Measurements from ENCODE around the gene PRDM2. TPM values are rescaled to one million over a fixed set of nuclear protein-coding genes. Genes with fewer than 3 reads are reported as not detected.

The PRDM2 gene
- total RNA-seq, 1 donor from 2014 or later: 88.3 TPM

- no peak overlapping the region for H3K27ac Mint-ChIP-seq (ENCODE audit: unreplicated experiment)
These were observed 83.6 kb downstream of the PRDM2 start for GRCh38 chr1:13783551-13783950.

GRCh38 chr1:13784971-13785370, 85.0 kb downstream of the PRDM2 start:
- Mint-ChIP-seq H3K4me1 (ENCODE audit: low read depth, unreplicated experiment) (peaks cover 21% of the 10 kb centered on the region), H3K36me3 (ENCODE audit: unreplicated experiment) (no peaks in the 10 kb centered on the region), H3K9me3 (ENCODE audit: unreplicated experiment) (peaks cover 6% of the 10 kb centered on the region), H3K27me3 (ENCODE audit: unreplicated experiment) (peaks cover 2% of the 10 kb centered on the region), H3K4me3 (ENCODE audit: unreplicated experiment) (no peak overlapping the region), H3K27ac (ENCODE audit: unreplicated experiment) (no peak overlapping the region)
- DNase-seq: no peak
- TF ChIP-seq, protein P1, sequence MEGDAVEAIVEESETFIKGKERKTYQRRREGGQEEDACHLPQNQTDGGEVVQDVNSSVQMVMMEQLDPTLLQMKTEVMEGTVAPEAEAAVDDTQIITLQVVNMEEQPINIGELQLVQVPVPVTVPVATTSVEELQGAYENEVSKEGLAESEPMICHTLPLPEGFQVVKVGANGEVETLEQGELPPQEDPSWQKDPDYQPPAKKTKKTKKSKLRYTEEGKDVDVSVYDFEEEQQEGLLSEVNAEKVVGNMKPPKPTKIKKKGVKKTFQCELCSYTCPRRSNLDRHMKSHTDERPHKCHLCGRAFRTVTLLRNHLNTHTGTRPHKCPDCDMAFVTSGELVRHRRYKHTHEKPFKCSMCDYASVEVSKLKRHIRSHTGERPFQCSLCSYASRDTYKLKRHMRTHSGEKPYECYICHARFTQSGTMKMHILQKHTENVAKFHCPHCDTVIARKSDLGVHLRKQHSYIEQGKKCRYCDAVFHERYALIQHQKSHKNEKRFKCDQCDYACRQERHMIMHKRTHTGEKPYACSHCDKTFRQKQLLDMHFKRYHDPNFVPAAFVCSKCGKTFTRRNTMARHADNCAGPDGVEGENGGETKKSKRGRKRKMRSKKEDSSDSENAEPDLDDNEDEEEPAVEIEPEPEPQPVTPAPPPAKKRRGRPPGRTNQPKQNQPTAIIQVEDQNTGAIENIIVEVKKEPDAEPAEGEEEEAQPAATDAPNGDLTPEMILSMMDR (IDR thresholded peaks at IDR 0.05; ENCODE audit: partially characterized antibody, unreplicated experiment): no peak

More at GRCh38 chr1:13783551-13783950, 83.6 kb downstream of the PRDM2 start:
- no peaks in the 10 kb centered on the region for H3K36me3 Mint-ChIP-seq (ENCODE audit: unreplicated experiment)
- peaks cover 2% of the 10 kb centered on the region for H3K27me3 Mint-ChIP-seq (ENCODE audit: unreplicated experiment)
- peaks cover 10% of the 10 kb centered on the region for H3K4me1 Mint-ChIP-seq (ENCODE audit: low read depth, unreplicated experiment)
- TF ChIP-seq, protein P1 (IDR thresholded peaks at IDR 0.05; ENCODE audit: partially characterized antibody, unreplicated experiment): no peak
- DNase-seq: no peak
- H3K4me3 Mint-ChIP-seq (ENCODE audit: unreplicated experiment): no peak overlapping the region
- H3K9me3 Mint-ChIP-seq (ENCODE audit: unreplicated experiment): peaks cover 6% of the 10 kb centered on the region

- peaks cover 2% of the 10 kb centered on the region for H3K27me3 Mint-ChIP-seq (ENCODE audit: unreplicated experiment)
- H3K9me3 Mint-ChIP-seq (ENCODE audit: unreplicated experiment): peaks cover 6% of the 10 kb centered on the region
- TF ChIP-seq, protein P1 (IDR thresholded peaks at IDR 0.05; ENCODE audit: partially characterized antibody, unreplicated experiment): no peak
- no peak for DNase-seq
- H3K36me3 Mint-ChIP-seq (ENCODE audit: unreplicated experiment): no peaks in the 10 kb centered on the region
- H3K4me3 Mint-ChIP-seq (ENCODE audit: unreplicated experiment): no peak overlapping the region
- H3K27ac Mint-ChIP-seq (ENCODE audit: unreplicated experiment): no peak overlapping the region
- peaks cover 29% of the 10 kb centered on the region for H3K4me1 Mint-ChIP-seq (ENCODE audit: low read depth, unreplicated experiment)
These were observed 86.6 kb downstream of the PRDM2 start for GRCh38 chr1:13786541-13786940.

DNA sequence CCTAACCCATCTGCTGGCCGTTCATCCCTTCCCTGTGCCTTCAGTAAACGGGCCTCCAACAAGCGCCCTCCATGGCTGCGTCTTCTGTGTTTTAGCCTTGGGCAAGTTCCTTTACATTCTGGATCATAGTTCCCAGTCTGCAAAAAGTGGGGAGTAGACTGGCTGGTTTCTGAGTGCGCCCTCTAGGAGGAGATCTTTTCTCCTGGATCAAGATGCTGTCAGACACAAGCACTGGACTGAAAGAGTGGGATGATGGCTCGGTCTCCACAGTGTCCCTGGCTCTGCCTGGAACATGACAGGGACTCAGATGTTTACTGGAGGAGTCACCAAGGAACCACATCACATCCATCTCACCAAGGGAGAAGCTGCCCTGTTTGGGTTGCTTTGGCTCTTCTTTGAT, 88.8 kb downstream of the PRDM2 start:
- H3K4me1 Mint-ChIP-seq (ENCODE audit: low read depth, unreplicated experiment): peaks cover 26% of the 10 kb centered on the region
- DNase-seq: no peak
- H3K27me3 Mint-ChIP-seq (ENCODE audit: unreplicated experiment): peaks cover 2% of the 10 kb centered on the region
- TF ChIP-seq, protein P1 (IDR thresholded peaks at IDR 0.05; ENCODE audit: partially characterized antibody, unreplicated experiment): no peak
- no peak overlapping the region for H3K27ac Mint-ChIP-seq (ENCODE audit: unreplicated experiment)
- no peak overlapping the region for H3K4me3 Mint-ChIP-seq (ENCODE audit: unreplicated experiment)
- no peaks in the 10 kb centered on the region for H3K36me3 Mint-ChIP-seq (ENCODE audit: unreplicated experiment)
- peaks cover 8% of the 10 kb centered on the region for H3K9me3 Mint-ChIP-seq (ENCODE audit: unreplicated experiment)

DNA sequence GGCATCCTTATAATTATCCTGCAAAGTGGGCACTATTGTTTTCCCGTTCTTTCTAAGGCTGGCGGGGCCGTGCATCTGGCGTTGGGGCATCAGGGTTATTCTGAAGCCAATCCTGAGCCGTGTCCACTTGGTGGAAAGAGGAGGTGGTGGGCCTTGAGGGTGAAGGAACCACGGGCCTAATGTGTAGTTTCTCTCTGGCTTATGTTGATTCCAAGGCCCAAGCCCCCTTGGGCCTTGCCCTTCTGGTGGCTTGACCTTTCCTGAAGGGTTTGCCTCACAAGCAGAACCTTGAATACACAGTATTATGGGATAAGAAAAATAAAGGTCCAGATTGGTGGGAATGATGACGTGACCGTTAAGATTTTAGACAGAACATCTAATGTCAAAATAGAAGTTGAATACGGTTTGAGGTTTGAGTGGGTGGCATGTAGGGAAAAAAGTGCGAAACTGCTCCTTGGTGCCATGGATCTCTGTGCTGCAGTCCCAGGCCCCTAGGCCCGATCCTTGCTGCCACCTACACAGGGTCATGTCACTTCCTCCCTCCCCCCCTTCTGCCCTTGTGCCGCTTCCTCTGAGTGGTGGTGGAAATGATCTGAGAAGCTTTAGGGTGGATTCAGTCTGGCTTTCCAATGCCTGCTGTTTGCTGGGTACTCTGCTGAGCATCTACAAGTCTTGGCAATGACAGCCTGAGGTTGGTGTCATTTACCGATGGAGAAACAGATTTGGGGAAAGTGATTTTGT, 90.5 kb downstream of the PRDM2 start:
- peaks cover 13% of the 10 kb centered on the region for H3K9me3 Mint-ChIP-seq (ENCODE audit: unreplicated experiment)
- no peak overlapping the region for H3K27ac Mint-ChIP-seq (ENCODE audit: unreplicated experiment)
- no peak overlapping the region for H3K4me3 Mint-ChIP-seq (ENCODE audit: unreplicated experiment)
- peaks cover 6% of the 10 kb centered on the region for H3K27me3 Mint-ChIP-seq (ENCODE audit: unreplicated experiment)
- DNase-seq: no peak
- H3K36me3 Mint-ChIP-seq (ENCODE audit: unreplicated experiment): peaks cover 4% of the 10 kb centered on the region
- H3K4me1 Mint-ChIP-seq (ENCODE audit: low read depth, unreplicated experiment): peaks cover 26% of the 10 kb centered on the region
- TF ChIP-seq, protein P1 (IDR thresholded peaks at IDR 0.05; ENCODE audit: partially characterized antibody, unreplicated experiment): no peak

All from glutamatergic neuron (in vitro differentiated cells).